Measurements from ENCODE around the gene FOXN1.

DNA sequence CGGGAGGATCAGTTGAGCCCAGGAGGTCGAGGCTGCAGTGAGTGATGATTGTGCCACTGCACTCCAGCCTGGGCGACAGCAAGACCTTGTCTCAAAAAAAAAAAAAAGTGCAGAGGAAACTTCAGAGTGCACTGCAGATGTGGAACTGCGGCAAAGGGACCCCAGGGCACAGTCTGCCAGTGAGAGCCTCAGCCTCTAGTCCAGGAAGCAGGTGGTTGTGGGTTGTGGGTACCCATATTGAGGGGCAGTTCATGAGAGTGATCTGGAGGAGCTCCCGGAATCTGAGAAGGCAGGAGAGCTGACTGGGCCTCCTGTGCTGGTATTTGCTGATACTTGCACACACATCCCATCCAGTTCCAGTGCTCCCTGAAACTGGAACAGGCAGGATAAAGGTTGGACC is 13.1 kb downstream of the FOXN1 start:
- TF ChIP-seq, protein P1, sequence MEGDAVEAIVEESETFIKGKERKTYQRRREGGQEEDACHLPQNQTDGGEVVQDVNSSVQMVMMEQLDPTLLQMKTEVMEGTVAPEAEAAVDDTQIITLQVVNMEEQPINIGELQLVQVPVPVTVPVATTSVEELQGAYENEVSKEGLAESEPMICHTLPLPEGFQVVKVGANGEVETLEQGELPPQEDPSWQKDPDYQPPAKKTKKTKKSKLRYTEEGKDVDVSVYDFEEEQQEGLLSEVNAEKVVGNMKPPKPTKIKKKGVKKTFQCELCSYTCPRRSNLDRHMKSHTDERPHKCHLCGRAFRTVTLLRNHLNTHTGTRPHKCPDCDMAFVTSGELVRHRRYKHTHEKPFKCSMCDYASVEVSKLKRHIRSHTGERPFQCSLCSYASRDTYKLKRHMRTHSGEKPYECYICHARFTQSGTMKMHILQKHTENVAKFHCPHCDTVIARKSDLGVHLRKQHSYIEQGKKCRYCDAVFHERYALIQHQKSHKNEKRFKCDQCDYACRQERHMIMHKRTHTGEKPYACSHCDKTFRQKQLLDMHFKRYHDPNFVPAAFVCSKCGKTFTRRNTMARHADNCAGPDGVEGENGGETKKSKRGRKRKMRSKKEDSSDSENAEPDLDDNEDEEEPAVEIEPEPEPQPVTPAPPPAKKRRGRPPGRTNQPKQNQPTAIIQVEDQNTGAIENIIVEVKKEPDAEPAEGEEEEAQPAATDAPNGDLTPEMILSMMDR (IDR thresholded peaks at IDR 0.05; ENCODE audit: poor library complexity): no peak
- TF ChIP-seq EZH2 (IDR thresholded peaks at IDR 0.05; ENCODE audit: borderline replicate concordance) (no peak), EZH2phosphoT487 (IDR thresholded peaks at IDR 0.05; ENCODE audit: low read depth, severe bottlenecking, unreplicated experiment) (no peak)
